SH-SY5Y (cell line): ENCODE results near the gene CWC25.

Experiments
- GATA2 ChIP-seq: IDR thresholded peaks from 2 replicates; pipeline ENCODE4 v1.6.1; 2011; ENCODE audit warnings: mild to moderate bottlenecking, low read depth, low read length
- GATA3 ChIP-seq: IDR thresholded peaks from 2 replicates; pipeline ENCODE4 v1.6.1; 2011; ENCODE audit warnings: low read depth, mild to moderate bottlenecking, low read length, moderate library complexity

- TF ChIP-seq GATA3: no peak
- TF ChIP-seq GATA2: no peak
Observed at GRCh38 chr17:38786372-38786771, 38.7 kb downstream of the CWC25 start.
